Left renal pelvis (tissue), 4 donors: ENCODE measurements around the gene ACSS3. TPM values are rescaled to one million over a fixed set of nuclear protein-coding genes. Genes with fewer than 3 reads are reported as not detected.
"Not testable (repeated sequence)": the region's sequence is repeated elsewhere in the genome, so short reads cannot be mapped to it uniquely, and the experiment has no call there.

Source experiments
- DNase-seq, 4 donors: peaks; one replicate each; pipeline ENCODE4 v3.0.0-alpha.2; 2013; ENCODE audit warnings: low read depth in 4 of 4, low spot score in 3 of 4
- polyA plus RNA-seq, 4 donors: library from polyadenylated mRNA; unstranded; fragments of 120-200 nt; gene quantifications; one replicate each; pipeline ENCODE4 v1.2.1, GENCODE V29; 2013; ENCODE audit not compliant: insufficient read length in 4 of 4

Gene ACSS3
- polyA plus RNA-seq, 4 donors = 18.3 to 35.9 (median 21.7) TPM

DNA sequence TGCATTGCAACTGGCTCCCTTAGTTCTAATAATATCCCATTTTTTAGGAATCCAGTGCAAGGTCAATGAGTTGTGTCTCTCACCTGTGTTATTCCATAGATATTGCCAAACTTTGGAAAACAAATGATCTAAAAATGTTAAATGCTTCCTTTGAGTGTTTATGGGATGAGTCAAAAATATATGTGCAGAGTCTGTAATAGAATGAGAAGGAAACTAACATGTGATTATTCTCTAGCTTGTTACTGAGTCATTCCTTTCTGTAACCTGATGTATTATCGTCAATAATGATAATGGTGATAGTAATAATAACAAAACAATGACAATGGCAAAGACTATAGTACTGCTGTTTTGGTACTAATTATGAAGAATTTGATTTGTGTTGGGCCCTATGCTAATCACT lies 11.5 kb downstream of the ACSS3 start:
- no peak for DNase-seq

DNA sequence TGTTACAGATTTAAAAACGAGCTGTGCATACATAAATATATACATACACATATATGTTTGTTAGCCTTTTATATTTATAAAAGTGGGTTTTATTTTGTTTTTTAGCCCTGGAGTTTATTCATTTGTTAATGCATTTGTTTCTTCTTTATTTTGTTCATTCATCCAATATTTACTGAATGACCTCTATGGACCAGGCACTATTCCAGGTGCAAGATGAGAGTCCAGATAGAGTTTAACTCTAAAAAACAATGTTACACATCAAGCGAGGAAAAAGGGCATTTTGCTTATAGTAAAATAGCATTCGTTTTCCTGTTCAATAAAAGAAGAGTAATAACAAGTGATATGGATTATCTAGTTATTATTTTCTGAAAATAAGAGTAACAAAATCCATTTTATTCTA lies 14.2 kb downstream of the ACSS3 start:
- no peak for DNase-seq

DNA sequence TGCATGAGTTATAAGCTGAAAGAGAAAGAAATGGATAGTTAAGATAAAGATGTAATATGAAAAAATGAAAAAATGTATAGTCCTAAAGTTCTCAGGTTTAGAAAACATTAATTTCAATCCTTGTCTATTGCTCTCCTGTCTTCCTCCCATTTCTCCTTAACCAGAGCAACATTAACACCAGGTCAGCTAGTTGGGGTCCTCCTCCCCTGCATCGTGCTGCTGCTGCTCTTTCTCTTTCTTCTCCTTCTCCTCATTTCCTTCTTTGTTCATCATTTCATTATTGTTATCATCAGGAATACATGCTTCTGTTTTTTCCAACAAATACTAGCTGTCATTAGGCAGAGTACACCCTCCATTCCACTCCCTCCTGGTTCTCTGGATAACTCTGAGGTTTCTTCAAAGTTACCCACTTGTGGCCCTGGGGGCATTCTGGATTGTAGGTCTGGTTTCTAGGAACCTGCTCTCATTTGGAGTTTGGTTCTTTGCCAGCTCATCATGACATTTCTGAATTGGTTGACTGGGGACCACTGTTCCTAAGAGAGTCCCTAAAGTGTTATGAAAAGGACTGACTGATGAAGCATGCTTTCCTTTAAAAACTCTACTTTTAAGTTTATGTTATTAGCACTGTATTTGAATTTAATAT lies 17.0 kb downstream of the ACSS3 start:
- no peak for DNase-seq

DNA sequence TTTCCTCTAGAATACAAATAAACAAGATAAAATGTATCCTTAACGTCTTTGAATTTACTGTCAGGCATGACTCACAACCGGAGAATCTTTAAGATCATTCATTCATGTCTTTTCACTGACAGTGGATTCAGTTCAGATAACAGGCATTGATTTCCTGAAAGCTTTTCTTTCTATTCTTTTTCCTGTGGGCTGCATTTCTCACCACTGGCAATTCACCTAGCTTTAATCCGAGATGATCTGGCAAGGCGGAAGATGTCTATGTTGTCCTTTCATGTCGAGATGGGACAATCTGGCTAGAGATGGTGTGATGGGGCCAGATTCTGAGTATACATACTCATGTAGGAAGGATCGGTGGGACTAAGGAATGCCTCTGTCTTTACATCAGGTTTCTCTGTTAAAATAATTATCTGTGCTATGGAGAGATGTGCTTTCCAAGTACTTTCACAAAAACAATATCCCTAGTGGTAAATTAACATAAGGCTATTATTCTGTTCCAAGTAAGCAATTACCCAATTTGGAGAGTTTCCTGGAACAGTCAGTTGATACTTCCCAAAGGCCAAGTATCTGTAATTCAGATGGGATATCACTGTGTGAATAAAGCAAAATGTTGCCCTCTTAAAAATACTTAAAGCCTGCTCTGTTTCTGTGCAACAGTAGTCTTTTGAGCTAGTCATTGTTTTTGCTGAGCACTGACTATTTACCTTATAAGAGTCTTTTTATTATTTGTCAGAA lies 17.8 kb downstream of the ACSS3 start:
- DNase-seq = no peak

DNA sequence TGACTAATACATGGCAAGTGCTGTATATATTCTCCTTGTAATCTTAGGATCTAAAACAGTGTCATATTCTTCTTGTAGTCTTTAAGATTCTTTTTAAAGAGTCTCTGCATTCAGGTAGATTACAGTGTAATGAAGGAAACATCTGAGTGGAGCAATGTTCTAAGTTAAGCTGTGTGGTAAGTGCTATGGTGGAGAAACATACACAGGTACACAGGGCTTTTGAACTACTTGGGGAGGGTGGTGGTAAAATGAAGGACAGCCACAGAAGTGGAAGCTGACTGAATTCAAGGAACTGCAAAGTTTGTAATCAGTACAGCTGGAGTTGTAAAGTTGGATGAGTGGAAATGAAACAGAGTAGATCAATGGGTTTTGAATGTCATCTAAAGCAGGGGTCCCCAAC lies 27.8 kb downstream of the ACSS3 start:
- DNase-seq = no peak

DNA sequence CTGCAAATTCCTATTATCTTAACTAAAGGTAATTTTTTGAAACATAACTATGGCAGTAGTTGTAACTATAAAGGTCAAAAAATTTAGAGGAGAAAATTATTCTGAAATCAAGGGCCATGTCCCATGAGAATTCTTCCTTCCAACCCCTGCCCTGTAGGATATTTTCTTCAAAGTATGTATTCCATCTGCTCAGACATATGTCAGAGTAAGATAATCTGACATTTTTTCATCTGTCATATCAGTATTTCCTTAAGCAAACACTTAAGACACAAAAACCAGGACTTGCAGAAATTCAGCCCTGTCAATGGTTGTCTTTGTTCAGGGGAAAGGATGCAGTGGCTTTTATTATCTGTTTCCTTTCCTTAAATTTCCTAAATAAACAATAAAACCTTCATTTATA lies 36.3 kb downstream of the ACSS3 start:
- DNase-seq = no peak

DNA sequence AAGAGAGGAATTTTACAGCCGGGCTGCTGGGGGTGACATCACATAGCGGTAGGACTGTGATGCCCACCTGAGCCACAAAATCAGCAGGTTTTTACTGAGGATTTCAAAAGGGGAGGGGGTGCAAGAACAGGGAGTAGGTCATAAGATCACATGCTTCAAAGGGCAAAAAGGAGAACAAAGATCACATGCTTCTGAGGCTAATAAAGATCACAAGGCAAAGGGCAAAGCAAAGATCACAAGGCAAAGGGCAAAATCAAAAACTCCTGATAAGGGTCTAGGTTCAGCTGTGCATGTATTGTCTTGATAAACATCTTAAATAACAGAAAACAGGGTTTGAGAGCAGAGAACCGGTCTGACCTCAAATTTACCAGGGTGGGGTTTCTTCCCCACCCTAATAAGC lies 41.2 kb downstream of the ACSS3 start:
- not testable (repeated sequence) for DNase-seq

DNA sequence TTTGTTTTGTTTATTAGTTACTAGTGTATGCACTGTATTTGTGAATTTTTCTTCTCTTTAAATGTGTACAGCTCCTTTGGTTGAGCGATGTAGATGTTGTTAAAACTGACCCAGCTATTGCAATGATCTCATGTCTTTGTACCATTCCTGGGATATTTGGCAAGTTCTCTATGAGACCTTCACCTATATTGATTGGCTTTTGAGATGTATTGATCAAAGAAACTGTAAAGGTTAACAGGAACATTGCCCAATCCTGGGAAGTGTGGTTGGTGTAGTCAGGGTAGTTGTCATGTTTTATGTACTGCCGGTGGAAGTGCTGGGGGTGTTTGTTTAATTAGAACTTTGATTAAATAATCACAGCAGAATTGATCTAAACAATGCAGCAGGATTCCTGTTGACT lies 43.1 kb downstream of the ACSS3 start:
- no peak for DNase-seq

DNA sequence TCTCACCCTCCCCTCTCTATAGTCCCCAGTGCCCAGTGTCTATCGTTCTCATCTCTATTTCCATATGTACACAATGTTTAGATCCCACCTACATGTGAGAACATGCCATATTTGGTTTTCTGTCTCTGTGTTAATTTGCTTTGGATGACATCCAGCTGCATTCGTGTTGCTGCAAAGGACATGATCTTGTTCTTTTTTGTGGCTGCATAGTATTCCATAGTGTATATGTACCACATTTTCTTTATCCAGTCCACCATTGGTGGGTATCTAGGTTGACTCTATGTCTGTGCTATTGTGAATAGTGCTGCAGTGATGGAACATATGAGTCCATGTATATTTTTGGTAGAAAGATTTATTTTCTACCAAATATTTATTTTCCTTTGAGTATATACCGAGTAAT lies 45.7 kb downstream of the ACSS3 start:
- no peak for DNase-seq

DNA sequence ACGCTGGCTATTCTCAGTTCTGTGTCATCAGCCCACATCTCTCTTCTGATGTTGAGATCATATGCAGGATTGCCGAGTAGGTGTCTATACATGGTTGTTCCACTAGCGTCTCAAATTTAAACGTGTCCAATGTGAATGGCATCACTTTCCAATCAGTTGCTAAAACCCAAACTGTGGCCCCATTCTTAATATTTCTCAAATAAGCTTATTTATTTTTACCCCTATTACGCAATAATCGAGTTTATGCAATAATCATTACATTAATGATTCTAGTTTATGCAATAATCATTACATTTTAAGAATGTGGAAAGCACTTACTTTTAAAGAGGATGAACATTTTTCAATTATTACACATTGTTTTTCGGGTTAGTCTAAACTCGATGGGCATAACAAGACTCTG lies 47.8 kb downstream of the ACSS3 start:
- no peak for DNase-seq

DNA sequence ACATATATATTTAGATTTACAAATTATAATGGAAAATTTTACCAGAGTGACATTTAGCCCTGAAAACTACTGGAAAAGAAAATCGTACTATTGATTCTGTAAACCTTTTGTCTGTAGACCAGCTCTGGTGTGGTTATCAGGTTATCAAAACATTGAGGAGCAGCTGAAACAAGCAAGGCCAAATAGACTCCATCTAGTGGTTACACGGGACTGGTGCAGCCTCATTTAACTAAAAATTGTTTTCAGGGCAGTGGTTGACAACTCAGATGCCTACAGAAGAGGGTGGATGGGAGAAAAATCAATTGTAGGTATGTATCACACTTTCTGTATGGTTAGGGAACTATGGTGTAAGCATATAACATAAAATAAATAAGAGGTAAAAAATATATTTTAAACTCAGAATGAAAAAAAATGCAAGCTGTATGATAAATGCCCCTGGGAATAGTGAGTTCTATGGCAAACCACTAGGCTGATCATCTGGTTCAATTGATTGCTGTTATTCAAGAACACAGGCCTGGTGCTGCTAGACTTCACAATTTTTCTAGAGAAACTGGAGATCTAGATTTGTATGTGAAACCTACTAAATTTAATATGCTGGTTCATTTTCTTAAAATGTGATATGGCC lies 51.2 kb downstream of the ACSS3 start:
- no peak for DNase-seq

DNA sequence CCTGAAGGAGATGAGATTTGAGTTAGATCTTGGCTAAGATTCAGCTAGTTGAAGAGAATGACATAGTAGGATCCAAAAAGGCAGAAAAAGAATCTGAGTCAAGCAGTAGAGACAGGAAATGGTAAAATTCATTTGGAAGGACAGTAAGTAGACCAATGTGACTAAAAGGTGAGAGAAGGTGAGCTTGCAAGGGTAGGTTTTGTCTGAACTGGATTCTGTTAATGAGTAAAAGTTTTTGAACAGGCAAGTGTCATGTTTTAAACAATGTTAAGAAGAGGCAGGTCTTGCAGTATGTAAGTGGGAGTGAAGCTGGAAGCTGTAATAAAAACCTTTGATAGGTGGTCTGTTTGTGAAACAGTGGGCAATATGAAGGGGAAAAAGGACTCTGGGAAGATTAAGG lies 58.6 kb downstream of the ACSS3 start:
- DNase-seq = no peak

DNA sequence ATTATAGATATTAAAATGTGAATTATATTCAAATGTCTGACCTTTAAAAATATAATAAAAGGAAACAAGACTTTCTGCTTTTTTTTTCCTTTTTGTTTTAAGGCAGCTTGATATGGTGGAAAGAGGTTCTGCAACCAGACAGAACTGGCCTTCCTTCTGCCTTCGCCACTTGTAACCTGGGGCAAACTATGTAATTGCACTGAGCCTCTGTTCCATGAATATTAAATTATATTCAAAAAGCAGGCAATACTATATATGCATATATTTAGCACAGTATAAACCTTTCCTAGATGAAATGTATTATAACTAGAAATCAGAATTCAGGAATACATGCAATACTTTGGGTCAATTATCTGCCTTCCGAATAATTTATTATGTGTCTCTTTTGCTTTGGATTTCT lies 59.9 kb downstream of the ACSS3 start:
- DNase-seq = no peak

DNA sequence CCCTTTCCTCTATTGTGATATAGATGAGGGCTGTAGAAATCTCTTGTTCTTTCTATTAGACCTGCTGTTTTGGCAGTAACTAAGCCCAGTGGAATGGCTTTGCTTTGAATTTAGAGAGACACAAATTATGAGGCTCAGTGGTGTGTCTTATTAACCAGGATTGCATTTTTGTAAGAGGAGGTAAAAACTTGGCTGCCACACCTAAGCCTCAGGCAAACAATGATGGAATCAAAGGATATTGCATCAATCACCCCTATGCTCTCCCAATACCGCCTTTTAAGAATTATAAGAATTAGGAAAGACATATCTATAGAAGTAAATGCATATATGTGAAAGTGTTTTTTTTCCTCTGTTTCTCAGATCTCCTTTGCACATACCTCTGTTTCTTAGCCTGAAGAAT lies 63.3 kb downstream of the ACSS3 start:
- no peak for DNase-seq

DNA sequence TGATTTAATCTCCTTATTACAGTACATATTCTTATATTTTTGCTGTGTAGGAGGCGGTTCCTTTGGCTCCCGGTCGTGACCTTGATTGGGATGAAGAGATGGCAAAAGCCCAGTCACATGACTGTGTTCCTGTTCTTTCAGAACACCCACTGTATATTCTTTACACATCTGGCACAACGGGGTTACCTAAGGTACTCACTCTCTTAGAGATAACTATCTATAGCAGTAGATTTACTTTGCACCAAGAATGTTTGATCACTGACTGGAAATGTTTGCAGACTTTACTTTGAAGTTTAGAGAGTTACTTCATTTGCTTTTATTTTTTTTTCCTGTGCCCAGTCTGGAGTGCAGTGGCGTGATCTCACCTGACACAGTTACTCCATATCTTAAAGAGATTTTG lies 65.2 kb downstream of the ACSS3 start:
- DNase-seq = no peak

DNA sequence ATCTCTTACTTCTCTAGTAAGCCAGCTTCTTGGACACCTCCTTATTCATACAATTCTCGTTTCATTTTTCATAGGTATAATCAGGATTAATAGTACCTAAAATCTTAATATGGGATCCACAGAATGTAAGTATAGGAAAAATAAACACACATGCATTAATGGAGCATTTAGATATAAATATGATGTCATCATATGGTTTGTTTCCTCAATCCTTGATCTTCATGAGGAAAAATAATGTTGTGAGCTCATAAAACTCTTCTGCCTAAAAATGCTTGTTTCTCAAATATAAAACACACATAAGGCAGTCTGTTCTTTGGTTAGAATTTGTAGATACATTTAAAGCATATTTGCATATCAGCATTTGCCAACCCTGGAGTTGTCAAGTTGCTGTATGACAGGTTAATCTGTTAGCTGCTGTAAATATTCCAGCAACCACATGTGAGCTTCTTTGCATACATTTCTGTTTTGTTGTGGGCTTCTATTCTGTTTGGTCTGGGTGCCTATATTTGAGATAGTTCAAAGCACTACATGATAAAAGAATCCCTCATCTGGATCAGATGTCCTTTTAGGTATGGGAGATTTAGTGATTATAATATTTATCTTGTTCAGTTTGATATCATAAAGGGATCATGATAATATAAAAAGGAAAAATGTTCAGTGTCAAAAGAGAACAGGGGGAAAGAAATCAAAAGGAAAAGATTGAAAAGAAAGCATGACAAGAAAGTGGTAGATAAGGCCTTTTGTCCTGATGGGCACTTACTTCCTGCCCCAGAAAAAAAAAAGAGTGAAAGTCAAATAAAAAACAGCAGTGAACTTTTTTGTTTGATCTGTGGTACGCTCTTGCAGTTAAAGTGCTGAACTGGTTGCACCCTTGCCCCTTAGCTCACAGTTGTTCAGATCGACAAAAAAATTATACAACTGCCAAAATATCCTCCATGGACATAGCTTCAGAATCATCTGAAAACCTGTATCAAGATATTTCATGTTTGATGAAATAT lies 68.6 kb downstream of the ACSS3 start:
- DNase-seq = no peak

DNA sequence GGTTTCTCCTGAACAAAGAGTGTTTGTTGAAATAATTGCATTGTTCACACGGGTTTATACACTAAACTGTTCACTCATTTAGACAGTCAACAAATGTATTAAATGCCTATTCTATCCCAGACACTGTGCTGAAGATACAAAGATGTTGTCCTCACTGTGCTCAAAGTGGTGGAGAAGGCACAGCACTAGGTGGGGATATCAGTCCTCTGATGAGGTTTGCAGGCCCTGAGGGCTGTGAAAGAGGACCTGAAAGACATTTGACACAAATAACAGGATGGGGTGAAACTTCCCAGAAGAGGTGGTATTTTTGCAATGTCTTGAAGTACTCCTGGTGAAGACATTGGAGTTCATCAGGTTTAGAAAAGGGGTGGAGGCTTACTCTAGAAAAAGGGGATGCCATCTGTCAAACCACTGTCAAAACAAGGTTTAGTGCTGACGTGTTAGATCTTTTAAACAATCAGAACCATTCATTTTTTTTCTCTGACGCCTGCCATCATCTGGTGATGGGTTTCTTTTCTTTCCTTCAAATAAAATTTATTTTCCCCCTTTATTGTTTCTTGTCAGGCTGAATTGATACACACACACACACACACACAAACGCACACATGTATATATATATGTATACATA lies 69.5 kb downstream of the ACSS3 start:
- no peak for DNase-seq

DNA sequence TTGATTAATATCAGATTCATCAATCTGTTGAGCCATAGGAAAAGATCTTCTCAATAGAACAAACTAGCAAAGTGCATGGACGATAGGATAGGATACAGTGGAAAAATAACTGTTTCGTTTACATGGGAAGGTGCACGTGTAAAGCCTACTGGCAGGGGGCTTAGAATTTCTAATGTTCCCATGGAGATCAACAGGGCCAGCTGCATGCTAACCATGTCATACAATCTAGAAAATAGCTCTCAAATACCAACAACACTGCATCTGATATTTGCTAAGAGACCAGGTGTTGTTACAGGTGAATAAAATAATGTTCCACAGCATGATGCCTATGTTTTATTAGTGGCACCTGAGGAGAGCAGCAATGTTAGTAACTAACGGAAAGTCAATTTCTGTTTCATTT lies 72.5 kb downstream of the ACSS3 start:
- no peak for DNase-seq

DNA sequence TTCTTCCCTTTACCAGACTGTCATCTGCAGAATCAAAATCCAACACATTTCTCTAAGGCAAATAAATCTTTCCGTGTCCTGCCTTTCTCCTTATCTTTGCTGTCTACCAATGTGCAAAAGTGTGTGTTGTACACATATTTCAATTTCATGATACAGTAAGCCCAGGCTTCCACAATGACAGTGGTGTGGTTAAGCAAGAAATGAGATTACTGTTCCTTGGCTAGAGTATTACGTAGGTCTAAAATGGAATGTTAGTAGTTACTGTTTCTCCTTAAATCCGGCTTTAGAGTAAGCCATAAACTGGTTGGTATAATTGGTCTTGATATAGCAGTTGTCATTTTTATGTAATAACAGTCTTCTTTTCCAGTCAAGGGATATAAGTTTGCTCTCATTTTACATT lies 82.0 kb downstream of the ACSS3 start:
- no peak for DNase-seq

DNA sequence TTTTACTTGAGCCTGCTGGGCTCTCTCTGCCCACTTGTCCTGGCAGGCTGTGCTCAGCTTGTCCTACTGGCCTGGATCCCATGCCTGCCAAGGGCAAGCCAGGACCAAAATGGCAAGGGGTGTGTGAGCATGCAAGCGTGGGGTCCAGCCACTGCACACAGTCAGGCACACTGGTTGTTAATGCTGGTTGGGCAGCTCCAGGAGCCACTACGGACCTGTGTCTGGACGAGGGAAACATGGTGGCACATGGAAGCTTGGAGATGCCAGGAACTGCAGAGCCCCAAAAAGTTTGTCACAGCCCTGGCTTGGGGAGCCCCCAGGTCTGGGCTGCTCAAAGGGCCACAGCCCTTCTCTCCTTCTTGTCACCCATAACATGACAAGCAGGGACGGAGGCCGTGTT lies 83.8 kb downstream of the ACSS3 start:
- DNase-seq = no peak
